ENCODE data around the gene NPR3. TPM values are rescaled to one million over a fixed set of nuclear protein-coding genes. Genes with fewer than 3 reads are reported as not detected.

NPR3 gene
- total RNA-seq, 2 experiments from 2014 or later, result not detected

GRCh38 chr5:32690666-32691065 lies 20.5 kb upstream of the NPR3 start:
- CTCF ChIA-PET, result interaction anchor here (0.5 kb wide), 1 partner anchor 1076 kb away, joined by 3 read pairs; no protein-coding TSS in a partner anchor
- H3K36me3 Mint-ChIP-seq (ENCODE audit: low read depth), result no peaks in the 10 kb centered on the region
- H3K27ac Mint-ChIP-seq, result no peak overlapping the region
- peaks cover 8% of the 10 kb centered on the region for H3K9me3 Mint-ChIP-seq
- no peak overlapping the region for H3K4me3 Mint-ChIP-seq
- POLR2A ChIA-PET, result no interaction called here
- no peaks in the 10 kb centered on the region for H3K4me1 Mint-ChIP-seq
- H3K27me3 Mint-ChIP-seq, result no peaks in the 10 kb centered on the region
- DNase-seq, result no peak

- H3K4me1 Mint-ChIP-seq, result no peaks in the 10 kb centered on the region
Measured at GRCh38 chr5:32692036-32692746, 18.9 kb upstream of the NPR3 start.

GRCh38 chr5:32703957-32704356 lies 7.2 kb upstream of the NPR3 start:
- peaks cover 2% of the 10 kb centered on the region for H3K9me3 Mint-ChIP-seq
- peaks cover 27% of the 10 kb centered on the region for H3K27me3 Mint-ChIP-seq
- peaks cover 2% of the 10 kb centered on the region for H3K4me1 Mint-ChIP-seq
- no peak overlapping the region for H3K4me3 Mint-ChIP-seq
- no peaks in the 10 kb centered on the region for H3K36me3 Mint-ChIP-seq (ENCODE audit: low read depth)
- DNase-seq, result no peak
- CTCF ChIA-PET, result no interaction called here
- POLR2A ChIA-PET, result no interaction called here
- H3K27ac Mint-ChIP-seq, result no peak overlapping the region

More at GRCh38 chr5:32692036-32692746, 18.9 kb upstream of the NPR3 start:
- Mint-ChIP-seq H3K4me3 (no peak overlapping the region), H3K36me3 (ENCODE audit: low read depth) (no peaks in the 10 kb centered on the region), H3K27me3 (peaks cover under 1% of the 10 kb centered on the region), H3K9me3 (no peaks in the 10 kb centered on the region), H3K27ac (no peak overlapping the region)
- no peak for DNase-seq
- CTCF ChIA-PET, result no interaction called here
- POLR2A ChIA-PET, result no interaction called here

- peaks cover 51% of the 10 kb centered on the region for H3K27me3 Mint-ChIP-seq
- DNase-seq, result no peak
- H3K36me3 Mint-ChIP-seq (ENCODE audit: low read depth), result no peaks in the 10 kb centered on the region
- ChIA-PET POLR2A (no interaction called here), CTCF (no interaction called here)
- H3K9me3 Mint-ChIP-seq, result no peaks in the 10 kb centered on the region
- H3K4me1 Mint-ChIP-seq, result peaks cover 22% of the 10 kb centered on the region
- no peak overlapping the region for H3K4me3 Mint-ChIP-seq
- no peak overlapping the region for H3K27ac Mint-ChIP-seq
Measured at GRCh38 chr5:32707418-32707997, 3.6 kb upstream of the NPR3 start.

- H3K4me1 Mint-ChIP-seq, result peaks cover 26% of the 10 kb centered on the region
- H3K36me3 Mint-ChIP-seq (ENCODE audit: low read depth), result no peaks in the 10 kb centered on the region
- POLR2A ChIA-PET, result no interaction called here
- DNase-seq, result no peak
- no peaks in the 10 kb centered on the region for H3K9me3 Mint-ChIP-seq
- peak overlapping the region; percentile 72 for H3K4me3 Mint-ChIP-seq
- peaks cover 61% of the 10 kb centered on the region for H3K27me3 Mint-ChIP-seq
- CTCF ChIA-PET, result interaction anchor here (0.6 kb wide), 1 partner anchor 14 kb away, joined by 3 read pairs; no protein-coding TSS in a partner anchor
- no peak overlapping the region for H3K27ac Mint-ChIP-seq
Measured at GRCh38 chr5:32708949-32709348, 2.2 kb upstream of the NPR3 start.

GRCh38 chr5:32709750-32710549 lies 1.2 kb upstream of the NPR3 start:
- Mint-ChIP-seq H3K36me3 (ENCODE audit: low read depth) (no peaks in the 10 kb centered on the region), H3K27ac (no peak overlapping the region), H3K4me1 (peaks cover 26% of the 10 kb centered on the region), H3K9me3 (no peaks in the 10 kb centered on the region), H3K27me3 (peaks cover 67% of the 10 kb centered on the region), H3K4me3 (peak overlapping the region; percentile 72)
- ChIA-PET POLR2A (no interaction called here), CTCF (no interaction called here)
- peak; percentile 62 for DNase-seq

GRCh38 chr5:32711362-32711680 lies 200 bp downstream of the NPR3 start:
- Mint-ChIP-seq H3K4me3 (peak overlapping the region; percentile 45), H3K9me3 (no peaks in the 10 kb centered on the region), H3K4me1 (peaks cover 26% of the 10 kb centered on the region), H3K27me3 (peaks cover 68% of the 10 kb centered on the region), H3K36me3 (ENCODE audit: low read depth) (no peaks in the 10 kb centered on the region), H3K27ac (peak overlapping the region; percentile 46)
- no peak for DNase-seq
- ChIA-PET CTCF (no interaction called here), POLR2A (no interaction called here)

- Mint-ChIP-seq H3K27me3 (peaks cover 67% of the 10 kb centered on the region), H3K36me3 (ENCODE audit: low read depth) (no peaks in the 10 kb centered on the region), H3K9me3 (no peaks in the 10 kb centered on the region), H3K4me1 (peaks cover 26% of the 10 kb centered on the region), H3K4me3 (peak overlapping the region; percentile 45), H3K27ac (peak overlapping the region; percentile 46)
- CTCF ChIA-PET, result no interaction called here
- POLR2A ChIA-PET, result no interaction called here
- DNase-seq, result no peak
Measured at GRCh38 chr5:32711681-32712480, 760 bp downstream of the NPR3 start.

- H3K4me3 Mint-ChIP-seq, result peak overlapping the region; percentile 47
- DNase-seq, result no peak
- no peaks in the 10 kb centered on the region for H3K9me3 Mint-ChIP-seq
- H3K27me3 Mint-ChIP-seq, result peaks cover 71% of the 10 kb centered on the region
- peaks cover 26% of the 10 kb centered on the region for H3K4me1 Mint-ChIP-seq
- ChIA-PET CTCF (no interaction called here), POLR2A (no interaction called here)
- no peaks in the 10 kb centered on the region for H3K36me3 Mint-ChIP-seq (ENCODE audit: low read depth)
- H3K27ac Mint-ChIP-seq, result peak overlapping the region; percentile 37
Measured at GRCh38 chr5:32712481-32713360, 1.6 kb downstream of the NPR3 start.

- ChIA-PET POLR2A (no interaction called here), CTCF (no interaction called here)
- Mint-ChIP-seq H3K36me3 (ENCODE audit: low read depth) (no peaks in the 10 kb centered on the region), H3K4me1 (peaks cover 26% of the 10 kb centered on the region), H3K27ac (no peak overlapping the region), H3K9me3 (no peaks in the 10 kb centered on the region), H3K27me3 (peaks cover 72% of the 10 kb centered on the region), H3K4me3 (no peak overlapping the region)
- DNase-seq, result no peak
Measured at GRCh38 chr5:32713361-32713769, 2.2 kb downstream of the NPR3 start.

GRCh38 chr5:32713770-32714381 lies 2.8 kb downstream of the NPR3 start:
- Mint-ChIP-seq H3K36me3 (ENCODE audit: low read depth) (no peaks in the 10 kb centered on the region), H3K27ac (no peak overlapping the region), H3K4me3 (no peak overlapping the region), H3K27me3 (peaks cover 68% of the 10 kb centered on the region), H3K9me3 (peaks cover under 1% of the 10 kb centered on the region), H3K4me1 (peaks cover 24% of the 10 kb centered on the region)
- CTCF ChIA-PET, result no interaction called here
- POLR2A ChIA-PET, result no interaction called here
- DNase-seq, result no peak

GRCh38 chr5:32714836-32715235 lies 3.7 kb downstream of the NPR3 start:
- Mint-ChIP-seq H3K4me1 (peaks cover 16% of the 10 kb centered on the region), H3K27me3 (peaks cover 64% of the 10 kb centered on the region), H3K9me3 (peaks cover 8% of the 10 kb centered on the region), H3K36me3 (ENCODE audit: low read depth) (no peaks in the 10 kb centered on the region), H3K27ac (no peak overlapping the region), H3K4me3 (no peak overlapping the region)
- DNase-seq, result no peak
- POLR2A ChIA-PET, result no interaction called here
- CTCF ChIA-PET, result no interaction called here
